GM12801 (cell line): ENCODE measurements around the gene RPE65.

Experiments
- CTCF ChIP-seq: IDR thresholded peaks from one replicate; pipeline ENCODE4 v1.5.1; 2011; ENCODE audit warnings: control low read depth; ENCODE audit not compliant: insufficient read length; ENCODE audit errors: extremely low read depth

RPE65 gene

GRCh38 chr1:68429233-68429808 is 20.4 kb downstream of the RPE65 start:
- no peak for TF ChIP-seq CTCF

GRCh38 chr1:68426594-68426993 is 23.2 kb downstream of the RPE65 start:
- no peak for TF ChIP-seq CTCF

- no peak for TF ChIP-seq CTCF
These were observed 28.4 kb downstream of the RPE65 start for GRCh38 chr1:68421350-68421749.

GRCh38 chr1:68409426-68409825 is 40.3 kb downstream of the RPE65 start:
- TF ChIP-seq CTCF = no peak

GRCh38 chr1:68401506-68401905 is 48.2 kb downstream of the RPE65 start:
- no peak for TF ChIP-seq CTCF

- TF ChIP-seq CTCF = no peak
These were observed 64.8 kb downstream of the RPE65 start for GRCh38 chr1:68384872-68385411.

GRCh38 chr1:68384321-68384813 is 65.4 kb downstream of the RPE65 start:
- TF ChIP-seq CTCF = no peak
